ENCODE measurements around the gene ZC3H12D. TPM values are rescaled to one million over a fixed set of nuclear protein-coding genes. Genes with fewer than 3 reads are reported as not detected.

ZC3H12D gene
- polyA plus RNA-seq (2013, experiment 1 of 2), result 0.10 TPM
- 0.08 TPM for polyA plus RNA-seq (2013, experiment 2 of 2)

DNA sequence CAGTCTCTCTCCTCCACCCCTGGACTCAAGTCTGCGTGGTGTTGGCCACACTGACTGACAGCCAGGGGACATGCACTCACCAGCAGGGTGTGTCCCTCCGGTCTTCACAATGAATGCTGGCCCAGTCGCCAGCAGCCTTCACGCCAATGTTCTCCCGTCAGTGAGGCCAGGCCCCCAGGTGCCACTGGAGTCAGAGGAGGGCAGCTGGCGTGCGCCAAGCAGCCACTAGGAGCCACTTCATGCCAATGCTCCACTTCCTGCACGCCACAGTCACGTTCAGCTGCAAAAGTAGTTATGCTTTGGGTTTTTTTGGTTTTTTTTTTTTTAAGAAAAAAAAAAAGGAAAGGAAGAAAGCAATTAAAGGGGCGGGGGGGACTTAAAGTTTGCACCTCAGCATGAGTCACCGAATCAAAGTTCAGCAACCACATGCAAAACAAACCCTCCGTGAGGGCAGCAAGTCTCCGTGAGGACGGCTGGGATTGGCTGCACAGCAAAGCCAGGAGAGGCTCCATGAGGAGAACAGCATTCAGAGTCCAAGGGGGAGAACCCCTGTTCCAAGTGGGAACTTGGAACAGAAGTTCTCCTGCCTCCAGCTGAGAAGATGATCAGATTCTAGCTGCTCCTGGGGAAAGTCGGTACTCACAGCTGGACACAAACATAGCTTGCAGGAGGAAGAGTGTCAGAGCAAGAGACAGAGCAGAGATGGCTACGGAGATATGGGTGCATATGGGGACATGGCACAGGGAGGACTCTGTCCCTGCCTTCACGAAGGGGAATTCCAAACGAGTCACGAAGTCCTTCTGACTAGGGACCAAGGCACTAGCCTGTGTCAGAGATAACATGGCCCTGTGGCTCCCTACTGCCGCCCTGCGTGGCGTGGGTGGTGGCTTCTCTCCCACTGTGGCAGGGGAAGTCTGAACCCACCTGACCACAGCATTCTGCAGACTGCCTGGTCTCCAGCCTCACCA, at the start of gene ZC3H12D:
TSS of gene ZC3H12D (minus strand) at position 282 of the 968 bp plus-strand sequence. CDS start 10,471 bp downstream, outside the sequence.
- H2AFZ ChIP-seq (ENCODE audit: low read length), result peak within 1 kb of the TSS; percentile 10
- H2BK5ac ChIP-seq (ENCODE audit: low read length), result no peak within 1 kb of the TSS
- DNase-seq (ENCODE audit: low spot score), result no peak
- no peak within 1 kb of the TSS for H3K27ac ChIP-seq (replicated peaks; ENCODE audit: low read length)
- H3K18ac ChIP-seq (ENCODE audit: low read length), result no peak within 1 kb of the TSS
- H3K4ac ChIP-seq (ENCODE audit: low read length), result no peak within 1 kb of the TSS
- no peak within 1 kb of the TSS for H2BK120ac ChIP-seq (ENCODE audit: low read depth, low read length)
- peak within 1 kb of the TSS; percentile 78 for H3K14ac ChIP-seq (ENCODE audit: low read length)
- H4K91ac ChIP-seq (ENCODE audit: low read depth, low read length, poor library complexity), result no peak within 1 kb of the TSS
- no CpG with 5 or more reads among the region's 22 CpGs for WGBS, 2 donors (ENCODE audit: extremely low coverage in 2 of 2, insufficient read length in 2 of 2, insufficient replicate concordance in 1 of 2)
- peak within 1 kb of the TSS; percentile 1 for H3K23ac ChIP-seq (ENCODE audit: low read depth, low read length, poor library complexity)
- H3K4me3 ChIP-seq (ENCODE audit: low read length in 2 of 2), result no peak within 1 kb of the TSS
- H4K8ac ChIP-seq (ENCODE audit: low read depth, low read length), result no peak within 1 kb of the TSS
- peak within 1 kb of the TSS; percentile 55 for H3K9ac ChIP-seq (ENCODE audit: low read depth, low read length, poor library complexity)
- H3K79me1 ChIP-seq (ENCODE audit: low read depth, low read length), result no peaks in the 10 kb centered on the region
- no peaks in the 10 kb centered on the region for H3K27me3 ChIP-seq (ENCODE audit: control insufficient read depth in 3 of 3, insufficient read depth in 3 of 3, low read depth in 1 of 3, low read length in 3 of 3)
- H2BK15ac ChIP-seq (ENCODE audit: low read length), result no peak within 1 kb of the TSS
- H3K4me1 ChIP-seq (ENCODE audit: control insufficient read depth in 2 of 2, insufficient read depth in 1 of 2, low read depth in 1 of 2, low read length in 2 of 2), result peaks cover 3 to 5% of the 10 kb centered on the region in 2 donors
- no peak within 1 kb of the TSS for H2BK12ac ChIP-seq (ENCODE audit: low read length)
- no peak within 1 kb of the TSS for H2AK5ac ChIP-seq (ENCODE audit: low read depth, low read length)
- no peaks in the 10 kb centered on the region for H3K9me3 ChIP-seq (replicated peaks in 1 of 2; ENCODE audit: control insufficient read depth in 2 of 2, insufficient read depth in 1 of 2, low read depth in 1 of 2, low read length in 2 of 2)
- H3K4me2 ChIP-seq (ENCODE audit: insufficient read depth, low read length, poor library complexity, severe bottlenecking), result no peak within 1 kb of the TSS
- H3K36me3 ChIP-seq (replicated peaks in 1 of 2; ENCODE audit: control insufficient read depth in 2 of 2, insufficient read depth in 2 of 2, low read length in 2 of 2), result no peaks in the 10 kb centered on the region

DNA sequence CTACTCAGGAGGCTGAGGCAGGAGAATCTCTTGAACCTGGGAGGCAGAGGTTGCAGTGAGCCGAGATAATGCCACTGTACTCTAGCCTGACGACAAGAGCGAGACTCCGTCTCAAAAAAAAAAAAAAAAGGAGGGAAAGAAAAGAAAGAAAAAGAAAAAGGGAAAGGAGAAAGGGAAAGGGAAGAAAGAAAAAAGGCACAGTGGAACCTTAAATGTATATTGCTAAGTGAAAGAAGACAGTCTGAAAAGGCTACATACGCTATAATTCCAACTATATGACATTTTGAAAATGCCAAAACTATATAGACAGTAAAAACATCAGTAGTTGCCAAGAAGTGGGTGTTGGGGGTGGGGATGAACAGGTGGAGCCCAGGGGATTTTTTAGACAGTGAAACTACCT, 44.8 kb upstream of the ZC3H12D start:
- DNase-seq (ENCODE audit: low spot score), result no peak
- no peak overlapping the region for H3K14ac ChIP-seq (ENCODE audit: low read length)
- no peak overlapping the region for H3K4ac ChIP-seq (ENCODE audit: low read length)
- no peak overlapping the region for H2BK5ac ChIP-seq (ENCODE audit: low read length)
- no peak overlapping the region for H3K27ac ChIP-seq (replicated peaks; ENCODE audit: low read length)
- no peaks in the 10 kb centered on the region for H3K27me3 ChIP-seq (ENCODE audit: control insufficient read depth in 3 of 3, insufficient read depth in 3 of 3, low read depth in 1 of 3, low read length in 3 of 3)
- H4K91ac ChIP-seq (ENCODE audit: low read depth, low read length, poor library complexity), result no peak overlapping the region
- H2BK15ac ChIP-seq (ENCODE audit: low read length), result no peak overlapping the region
- no peak overlapping the region for H2AK5ac ChIP-seq (ENCODE audit: low read depth, low read length)
- H3K79me1 ChIP-seq (ENCODE audit: low read depth, low read length), result peaks cover 1% of the 10 kb centered on the region
- no peak overlapping the region for H3K18ac ChIP-seq (ENCODE audit: low read length)
- H3K4me3 ChIP-seq (ENCODE audit: low read length in 2 of 2), result no peak overlapping the region
- H3K9me3 ChIP-seq (replicated peaks in 1 of 2; ENCODE audit: control insufficient read depth in 2 of 2, insufficient read depth in 1 of 2, low read depth in 1 of 2, low read length in 2 of 2), result no peaks in the 10 kb centered on the region
- H4K8ac ChIP-seq (ENCODE audit: low read depth, low read length), result no peak overlapping the region
- peaks cover 11 to 97% of the 10 kb centered on the region in 2 donors for H3K36me3 ChIP-seq (replicated peaks in 1 of 2; ENCODE audit: control insufficient read depth in 2 of 2, insufficient read depth in 2 of 2, low read length in 2 of 2)
- no peak overlapping the region for H2BK120ac ChIP-seq (ENCODE audit: low read depth, low read length)
- no peak overlapping the region for H3K9ac ChIP-seq (ENCODE audit: low read depth, low read length, poor library complexity)
- no CpG with 5 or more reads among the region's 5 CpGs for WGBS, 2 donors (ENCODE audit: extremely low coverage in 2 of 2, insufficient read length in 2 of 2, insufficient replicate concordance in 1 of 2)
- H2AFZ ChIP-seq (ENCODE audit: low read length), result no peak overlapping the region
- H2BK12ac ChIP-seq (ENCODE audit: low read length), result no peak overlapping the region
- H3K4me1 ChIP-seq (ENCODE audit: control insufficient read depth in 2 of 2, insufficient read depth in 1 of 2, low read depth in 1 of 2, low read length in 2 of 2), result no peaks in the 10 kb centered on the region
- no peak overlapping the region for H3K23ac ChIP-seq (ENCODE audit: low read depth, low read length, poor library complexity)
- no peak overlapping the region for H3K4me2 ChIP-seq (ENCODE audit: insufficient read depth, low read length, poor library complexity, severe bottlenecking)

DNA sequence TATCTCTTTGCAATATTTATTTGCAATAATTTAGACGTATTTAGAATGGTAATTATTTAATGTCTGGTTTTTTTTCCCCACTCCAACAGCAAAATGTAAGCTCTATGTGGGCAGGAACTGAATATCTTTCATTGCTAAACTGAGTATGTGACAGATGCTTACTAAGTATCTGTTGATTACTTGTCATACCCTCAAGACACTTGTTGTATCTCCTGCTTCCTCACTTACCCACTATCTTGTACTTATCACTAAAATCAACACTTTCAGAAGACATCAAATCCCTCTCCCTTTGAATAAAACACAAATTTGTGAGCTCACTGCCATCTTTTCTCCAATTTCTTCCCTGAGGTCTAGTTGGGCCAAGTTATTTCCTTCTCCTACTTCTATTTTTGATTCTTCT, 30.7 kb upstream of the ZC3H12D start:
- H3K14ac ChIP-seq (ENCODE audit: low read length), result no peak overlapping the region
- H3K9ac ChIP-seq (ENCODE audit: low read depth, low read length, poor library complexity), result no peak overlapping the region
- H2BK5ac ChIP-seq (ENCODE audit: low read length), result no peak overlapping the region
- no peak overlapping the region for H2AK5ac ChIP-seq (ENCODE audit: low read depth, low read length)
- H2BK15ac ChIP-seq (ENCODE audit: low read length), result no peak overlapping the region
- H3K4me3 ChIP-seq (ENCODE audit: low read length in 2 of 2), result no peak overlapping the region
- H3K36me3 ChIP-seq (replicated peaks in 1 of 2; ENCODE audit: control insufficient read depth in 2 of 2, insufficient read depth in 2 of 2, low read length in 2 of 2), result peaks cover 3 to 87% of the 10 kb centered on the region in 2 donors
- H4K91ac ChIP-seq (ENCODE audit: low read depth, low read length, poor library complexity), result no peak overlapping the region
- H3K79me1 ChIP-seq (ENCODE audit: low read depth, low read length), result no peaks in the 10 kb centered on the region
- no CpG with 5 or more reads among the region's 1 CpG for WGBS, 2 donors (ENCODE audit: extremely low coverage in 2 of 2, insufficient read length in 2 of 2, insufficient replicate concordance in 1 of 2)
- H2BK12ac ChIP-seq (ENCODE audit: low read length), result no peak overlapping the region
- H4K8ac ChIP-seq (ENCODE audit: low read depth, low read length), result no peak overlapping the region
- H3K27ac ChIP-seq (replicated peaks; ENCODE audit: low read length), result no peak overlapping the region
- H3K27me3 ChIP-seq (ENCODE audit: control insufficient read depth in 3 of 3, insufficient read depth in 3 of 3, low read depth in 1 of 3, low read length in 3 of 3), result no peaks in the 10 kb centered on the region
- H3K18ac ChIP-seq (ENCODE audit: low read length), result no peak overlapping the region
- no peak overlapping the region for H3K4me2 ChIP-seq (ENCODE audit: insufficient read depth, low read length, poor library complexity, severe bottlenecking)
- H3K4ac ChIP-seq (ENCODE audit: low read length), result no peak overlapping the region
- H2AFZ ChIP-seq (ENCODE audit: low read length), result no peak overlapping the region
- no peak overlapping the region for H3K23ac ChIP-seq (ENCODE audit: low read depth, low read length, poor library complexity)
- DNase-seq (ENCODE audit: low spot score), result no peak
- H3K9me3 ChIP-seq (replicated peaks in 1 of 2; ENCODE audit: control insufficient read depth in 2 of 2, insufficient read depth in 1 of 2, low read depth in 1 of 2, low read length in 2 of 2), result no peaks in the 10 kb centered on the region
- no peak overlapping the region for H2BK120ac ChIP-seq (ENCODE audit: low read depth, low read length)
- no peaks in the 10 kb centered on the region for H3K4me1 ChIP-seq (ENCODE audit: control insufficient read depth in 2 of 2, insufficient read depth in 1 of 2, low read depth in 1 of 2, low read length in 2 of 2)

DNA sequence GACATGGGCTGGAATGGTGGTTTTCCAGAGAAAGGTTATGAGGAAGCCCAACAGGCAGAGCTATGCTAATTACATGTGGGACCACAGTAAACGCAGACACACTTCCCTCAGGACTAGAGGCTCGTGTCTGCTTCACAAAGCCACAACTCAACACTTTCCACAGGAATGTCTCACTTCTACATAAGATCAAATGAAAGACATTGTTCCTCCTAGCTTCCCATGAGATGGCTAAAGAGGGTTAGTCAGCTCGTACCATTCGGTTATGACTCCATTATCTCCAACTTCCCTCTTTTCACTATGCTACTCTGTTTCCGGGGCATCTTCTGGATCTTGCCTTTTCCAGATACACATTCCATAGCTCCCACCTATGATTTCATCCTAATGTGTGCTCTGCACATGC, 29.1 kb upstream of the ZC3H12D start:
- H3K79me1 ChIP-seq (ENCODE audit: low read depth, low read length), result no peaks in the 10 kb centered on the region
- no peaks in the 10 kb centered on the region for H3K27me3 ChIP-seq (ENCODE audit: control insufficient read depth in 3 of 3, insufficient read depth in 3 of 3, low read depth in 1 of 3, low read length in 3 of 3)
- H3K14ac ChIP-seq (ENCODE audit: low read length), result no peak overlapping the region
- H2AK5ac ChIP-seq (ENCODE audit: low read depth, low read length), result no peak overlapping the region
- peaks cover 3 to 85% of the 10 kb centered on the region in 2 donors for H3K36me3 ChIP-seq (replicated peaks in 1 of 2; ENCODE audit: control insufficient read depth in 2 of 2, insufficient read depth in 2 of 2, low read length in 2 of 2)
- WGBS, 2 donors (ENCODE audit: extremely low coverage in 2 of 2, insufficient read length in 2 of 2, insufficient replicate concordance in 1 of 2), result no CpG with 5 or more reads among the region's 5 CpGs
- no peaks in the 10 kb centered on the region for H3K9me3 ChIP-seq (replicated peaks in 1 of 2; ENCODE audit: control insufficient read depth in 2 of 2, insufficient read depth in 1 of 2, low read depth in 1 of 2, low read length in 2 of 2)
- H3K4ac ChIP-seq (ENCODE audit: low read length), result no peak overlapping the region
- no peak overlapping the region for H3K4me3 ChIP-seq (ENCODE audit: low read length in 2 of 2)
- no peak overlapping the region for H3K18ac ChIP-seq (ENCODE audit: low read length)
- no peak overlapping the region for H4K8ac ChIP-seq (ENCODE audit: low read depth, low read length)
- H2AFZ ChIP-seq (ENCODE audit: low read length), result no peak overlapping the region
- no peak overlapping the region for H2BK15ac ChIP-seq (ENCODE audit: low read length)
- H2BK5ac ChIP-seq (ENCODE audit: low read length), result no peak overlapping the region
- H3K27ac ChIP-seq (replicated peaks; ENCODE audit: low read length), result no peak overlapping the region
- H2BK120ac ChIP-seq (ENCODE audit: low read depth, low read length), result no peak overlapping the region
- H3K23ac ChIP-seq (ENCODE audit: low read depth, low read length, poor library complexity), result no peak overlapping the region
- no peak overlapping the region for H4K91ac ChIP-seq (ENCODE audit: low read depth, low read length, poor library complexity)
- no peak overlapping the region for H3K4me2 ChIP-seq (ENCODE audit: insufficient read depth, low read length, poor library complexity, severe bottlenecking)
- no peak overlapping the region for H2BK12ac ChIP-seq (ENCODE audit: low read length)
- no peak for DNase-seq (ENCODE audit: low spot score)
- H3K9ac ChIP-seq (ENCODE audit: low read depth, low read length, poor library complexity), result no peak overlapping the region
- H3K4me1 ChIP-seq (ENCODE audit: control insufficient read depth in 2 of 2, insufficient read depth in 1 of 2, low read depth in 1 of 2, low read length in 2 of 2), result no peaks in the 10 kb centered on the region
